ENCODE measurements around the gene SCN1A. TPM values are rescaled to one million over a fixed set of nuclear protein-coding genes. Genes with fewer than 3 reads are reported as not detected.

The SCN1A gene
- total and polyA plus RNA-seq, 2 experiments from 2014 or later, result 1.2 to 1.3 TPM

GRCh38 chr2:166140932-166141331 is 13.1 kb upstream of the SCN1A start:
- Histone ChIP-seq H3K27ac (ENCODE audit: low read depth) (no peak overlapping the region), H3K36me3 (ENCODE audit: insufficient read depth) (no peaks in the 10 kb centered on the region), H4K20me1 (replicated peaks; ENCODE audit: insufficient read depth) (no peaks in the 10 kb centered on the region), H3K9me2 (ENCODE audit: insufficient read depth) (peaks cover 5% of the 10 kb centered on the region; the same call in 1 of the 2 replicates), H3K4me2 (no peak overlapping the region), H3K79me2 (replicated peaks; ENCODE audit: insufficient read depth) (no peaks in the 10 kb centered on the region), H3K4me3 (no peak overlapping the region), H3F3A (replicated peaks; ENCODE audit: low read depth) (no peaks in the 10 kb centered on the region), H3K4me1 (ENCODE audit: insufficient read depth) (0 out of 2 replicates have a peak, but pooled peaks cover 5% of the 10 kb centered on the region), H3K27me3 (ENCODE audit: insufficient read depth) (no peaks in the 10 kb centered on the region), H2AFZ (peak overlapping the region; percentile 49; the same call in 1 of the 2 replicates)
- Mint-ChIP-seq H3K27ac (no peak overlapping the region; the same call in 1 of the 2 replicates), H3K27me3 (ENCODE audit: insufficient read depth, low read depth, poor library complexity) (peaks cover 5% of the 10 kb centered on the region), H3K4me1 (peaks cover 5% of the 10 kb centered on the region), H3K4me3 (no peak overlapping the region), H3K36me3 (ENCODE audit: low read depth) (no peaks in the 10 kb centered on the region), H3K9me3 (peaks cover 4% of the 10 kb centered on the region; the same call in 2 of the 3 replicates)
- no peak for TF ChIP-seq REST (IDR thresholded peaks at IDR 0.05; ENCODE audit: unreplicated experiment)
- TF ChIP-seq ZNF462 (CRISPR knock-in tag; IDR thresholded peaks at IDR 0.05), result no peak
- no peak for TF ChIP-seq EZH2phosphoT487 (IDR thresholded peaks at IDR 0.05; ENCODE audit: unreplicated experiment)
- TF ChIP-seq CTCF (conservative IDR thresholded peaks at IDR 0.05; ENCODE audit: low read depth in 2 of 2), result no peak
- DNase-seq (ENCODE audit: low spot score), result no peak
- ATAC-seq, result no peak

All from GM23338 (cell line).